Measurements from ENCODE around the gene AQP3.

- TF ChIP-seq CTCF (IDR thresholded peaks at IDR 0.05) (no peak), POLR2AphosphoS5 (IDR thresholded peaks at IDR 0.05; ENCODE audit: low read depth, low read length) (no peak), SIN3A (IDR thresholded peaks at IDR 0.05; ENCODE audit: borderline replicate concordance, insufficient read depth, low read depth, low read length) (no peak)
- TF ChIP-seq, protein P1, sequence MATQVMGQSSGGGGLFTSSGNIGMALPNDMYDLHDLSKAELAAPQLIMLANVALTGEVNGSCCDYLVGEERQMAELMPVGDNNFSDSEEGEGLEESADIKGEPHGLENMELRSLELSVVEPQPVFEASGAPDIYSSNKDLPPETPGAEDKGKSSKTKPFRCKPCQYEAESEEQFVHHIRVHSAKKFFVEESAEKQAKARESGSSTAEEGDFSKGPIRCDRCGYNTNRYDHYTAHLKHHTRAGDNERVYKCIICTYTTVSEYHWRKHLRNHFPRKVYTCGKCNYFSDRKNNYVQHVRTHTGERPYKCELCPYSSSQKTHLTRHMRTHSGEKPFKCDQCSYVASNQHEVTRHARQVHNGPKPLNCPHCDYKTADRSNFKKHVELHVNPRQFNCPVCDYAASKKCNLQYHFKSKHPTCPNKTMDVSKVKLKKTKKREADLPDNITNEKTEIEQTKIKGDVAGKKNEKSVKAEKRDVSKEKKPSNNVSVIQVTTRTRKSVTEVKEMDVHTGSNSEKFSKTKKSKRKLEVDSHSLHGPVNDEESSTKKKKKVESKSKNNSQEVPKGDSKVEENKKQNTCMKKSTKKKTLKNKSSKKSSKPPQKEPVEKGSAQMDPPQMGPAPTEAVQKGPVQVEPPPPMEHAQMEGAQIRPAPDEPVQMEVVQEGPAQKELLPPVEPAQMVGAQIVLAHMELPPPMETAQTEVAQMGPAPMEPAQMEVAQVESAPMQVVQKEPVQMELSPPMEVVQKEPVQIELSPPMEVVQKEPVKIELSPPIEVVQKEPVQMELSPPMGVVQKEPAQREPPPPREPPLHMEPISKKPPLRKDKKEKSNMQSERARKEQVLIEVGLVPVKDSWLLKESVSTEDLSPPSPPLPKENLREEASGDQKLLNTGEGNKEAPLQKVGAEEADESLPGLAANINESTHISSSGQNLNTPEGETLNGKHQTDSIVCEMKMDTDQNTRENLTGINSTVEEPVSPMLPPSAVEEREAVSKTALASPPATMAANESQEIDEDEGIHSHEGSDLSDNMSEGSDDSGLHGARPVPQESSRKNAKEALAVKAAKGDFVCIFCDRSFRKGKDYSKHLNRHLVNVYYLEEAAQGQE (IDR thresholded peaks at IDR 0.05; ENCODE audit: insufficient read depth in 1 of 2, low read depth in 2 of 2, low read length in 1 of 2): no peak
These were observed 11.5 kb downstream of the AQP3 start for GRCh38 chr9:33435821-33436277.
